Mesothelial cell of epicardium (in vitro differentiated cells): ENCODE results near the gene CPEB4. TPM values are rescaled to one million over a fixed set of nuclear protein-coding genes. Genes with fewer than 3 reads are reported as not detected.

Source experiments
- DNase-seq, 2 experiments: peaks; one replicate each; pipeline ENCODE4 v3.0.0; 2021; ENCODE audit warnings: low spot score in 2 of 2; ENCODE audit not compliant: unreplicated experiment in 2 of 2
- H3K27ac Mint-ChIP-seq: 2 replicates; pipeline ENCODE4 v1.8.0; 2021; ENCODE audit warnings: mixed read lengths
- H3K27me3 Mint-ChIP-seq: 2 replicates; pipeline ENCODE4 v1.8.0; 2021; ENCODE audit warnings: low read depth, mixed read lengths
- H3K36me3 Mint-ChIP-seq: 2 replicates; pipeline ENCODE4 v1.8.0; 2021; ENCODE audit warnings: mixed read lengths
- H3K4me1 Mint-ChIP-seq: 2 replicates; pipeline ENCODE4 v1.8.0; 2021; ENCODE audit warnings: mixed read lengths
- H3K4me3 Mint-ChIP-seq: 2 replicates; pipeline ENCODE4 v1.8.0; 2021; ENCODE audit warnings: mild to moderate bottlenecking, moderate library complexity, mixed read lengths
- H3K9me3 Mint-ChIP-seq: 2 replicates; pipeline ENCODE4 v1.8.0; 2021; ENCODE audit warnings: mixed read lengths
- CTCF ChIP-seq: fragments of 200-600 bp; sonication (generic); IDR thresholded peaks from one replicate; pipeline ENCODE4 v1.5.0; 2021; ENCODE audit warnings: antibody characterized with exemption; ENCODE audit not compliant: unreplicated experiment
- total RNA-seq: library from RNA; stranded (reverse); gene quantifications from 3 replicates; pipeline ENCODE4 v1.2.1, GENCODE V29; 2021

CPEB4 gene
- total RNA-seq, 1 donor from 2014 or later: 15.3 TPM

- H3K27ac Mint-ChIP-seq: no peak overlapping the region
- peaks cover 11% of the 10 kb centered on the region for H3K9me3 Mint-ChIP-seq
- no peaks in the 10 kb centered on the region for H3K36me3 Mint-ChIP-seq
- DNase-seq: no peak
- no peak for TF ChIP-seq CTCF
- peaks cover 8% of the 10 kb centered on the region for H3K4me1 Mint-ChIP-seq
- no peaks in the 10 kb centered on the region for H3K27me3 Mint-ChIP-seq
- H3K4me3 Mint-ChIP-seq: no peak overlapping the region
These were observed 42.8 kb upstream of the CPEB4 start for GRCh38 chr5:173845321-173845720.

GRCh38 chr5:173846929-173847501, 41.1 kb upstream of the CPEB4 start:
- no peaks in the 10 kb centered on the region for H3K27me3 Mint-ChIP-seq
- no peak overlapping the region for H3K4me3 Mint-ChIP-seq
- H3K27ac Mint-ChIP-seq: no peak overlapping the region
- peaks cover 6% of the 10 kb centered on the region for H3K4me1 Mint-ChIP-seq
- no peak for TF ChIP-seq CTCF
- H3K9me3 Mint-ChIP-seq: peaks cover 11% of the 10 kb centered on the region
- no peak for DNase-seq
- no peaks in the 10 kb centered on the region for H3K36me3 Mint-ChIP-seq

- Mint-ChIP-seq H3K27me3 (no peaks in the 10 kb centered on the region), H3K9me3 (peaks cover 11% of the 10 kb centered on the region), H3K4me1 (peaks cover 6% of the 10 kb centered on the region), H3K4me3 (no peak overlapping the region), H3K27ac (no peak overlapping the region), H3K36me3 (no peaks in the 10 kb centered on the region)
- DNase-seq: no peak
- TF ChIP-seq CTCF: no peak
These were observed 39.1 kb upstream of the CPEB4 start for GRCh38 chr5:173848986-173849596.

- no peaks in the 10 kb centered on the region for H3K36me3 Mint-ChIP-seq
- H3K9me3 Mint-ChIP-seq: peaks cover 11% of the 10 kb centered on the region
- peaks cover 6% of the 10 kb centered on the region for H3K4me1 Mint-ChIP-seq
- no peak overlapping the region for H3K27ac Mint-ChIP-seq
- no peaks in the 10 kb centered on the region for H3K27me3 Mint-ChIP-seq
- no peak overlapping the region for H3K4me3 Mint-ChIP-seq
- TF ChIP-seq CTCF: no peak
- no peak for DNase-seq
These were observed 38.2 kb upstream of the CPEB4 start for GRCh38 chr5:173849908-173850307.

GRCh38 chr5:173850659-173851058, 37.5 kb upstream of the CPEB4 start:
- Mint-ChIP-seq H3K4me3 (no peak overlapping the region), H3K27me3 (no peaks in the 10 kb centered on the region), H3K36me3 (no peaks in the 10 kb centered on the region), H3K27ac (no peak overlapping the region), H3K9me3 (peaks cover 11% of the 10 kb centered on the region), H3K4me1 (peaks cover 11% of the 10 kb centered on the region)
- DNase-seq: no peak
- no peak for TF ChIP-seq CTCF
